Measurements from ENCODE around the gene OR1N1. TPM values are rescaled to one million over a fixed set of nuclear protein-coding genes. Genes with fewer than 3 reads are reported as not detected.

The OR1N1 gene
- total RNA-seq, 1 donor from 2014 or later = not detected

DNA sequence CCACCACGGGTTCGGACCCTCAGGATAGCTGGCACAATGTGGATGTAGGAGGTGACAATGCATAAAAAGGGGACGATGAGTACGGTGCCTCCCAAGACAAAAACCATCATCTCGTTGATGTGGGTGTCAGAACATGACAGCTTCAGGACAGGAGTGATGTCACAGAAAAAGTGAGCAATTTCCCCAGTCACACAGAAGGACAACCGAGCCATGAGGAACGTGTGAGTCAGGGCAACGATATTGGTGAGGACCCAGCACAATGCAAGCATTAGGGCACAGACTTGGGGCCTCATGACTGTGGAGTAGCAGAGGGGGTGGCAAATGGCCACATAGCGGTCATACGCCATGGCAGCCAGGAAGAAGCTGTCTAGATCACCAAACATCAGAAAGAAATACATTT is 491 bp downstream of the OR1N1 start:
- intact Hi-C loops (cut with micrococcal nuclease) = no loop called here
- no peaks in the 10 kb centered on the region for H3K36me3 ChIP-seq
- peaks cover 36% of the 10 kb centered on the region for H3K27me3 ChIP-seq (ENCODE audit: low read depth)
- H3K27ac ChIP-seq (replicated peaks) = no peak overlapping the region
- no peak overlapping the region for H3K4me3 ChIP-seq
- no peaks in the 10 kb centered on the region for H3K4me1 ChIP-seq
- no peak for DNase-seq
- no peaks in the 10 kb centered on the region for H3K9me3 ChIP-seq (replicated peaks)
- no peak for TF ChIP-seq CTCF (IDR thresholded peaks at IDR 0.05; ENCODE audit: borderline replicate concordance)

GRCh38 chr9:122519376-122519775 is 7.7 kb downstream of the OR1N1 start:
- peaks cover 70% of the 10 kb centered on the region for H3K27me3 ChIP-seq (ENCODE audit: low read depth)
- intact Hi-C loops (cut with micrococcal nuclease) = no loop called here
- no peak for TF ChIP-seq CTCF (IDR thresholded peaks at IDR 0.05; ENCODE audit: borderline replicate concordance)

DNA sequence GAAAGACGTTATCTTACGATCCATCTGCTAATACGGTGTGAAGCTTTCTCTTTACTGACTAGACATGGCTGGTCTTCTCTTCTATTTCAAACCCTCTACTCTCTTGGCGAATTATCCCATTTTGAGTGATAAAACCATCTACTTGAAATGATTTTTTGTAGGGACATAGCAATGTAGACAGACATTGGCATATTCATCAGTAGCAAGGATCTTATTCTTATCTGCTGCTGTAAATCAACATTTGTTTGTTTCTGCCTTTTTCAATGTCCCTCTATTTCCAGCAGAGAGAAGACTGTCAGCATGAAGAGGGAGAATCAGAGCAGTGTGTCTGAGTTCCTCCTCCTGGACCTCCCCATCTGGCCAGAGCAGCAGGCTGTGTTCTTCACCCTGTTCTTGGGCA is 8.3 kb downstream of the OR1N1 start, which contains the start of gene OR1J4:
OR1J4 (plus strand) TSS at position 301 of the 400 bp plus-strand sequence; CDS start at position 301, 0 bp downstream.
- Histone ChIP-seq H3K27me3 (ENCODE audit: low read depth) (peaks cover 73% of the 10 kb centered on the region), H3K36me3 (no peaks in the 10 kb centered on the region), H3K4me3 (no peak within 1 kb of the TSS), H3K4me1 (no peaks in the 10 kb centered on the region), H3K9me3 (replicated peaks) (no peaks in the 10 kb centered on the region), H3K27ac (replicated peaks) (no peak within 1 kb of the TSS)
- intact Hi-C loops (cut with micrococcal nuclease) = no loop called here
- no peak for TF ChIP-seq CTCF (IDR thresholded peaks at IDR 0.05; ENCODE audit: borderline replicate concordance)
- no peak for DNase-seq

More at GRCh38 chr9:122519376-122519775, 7.7 kb downstream of the OR1N1 start:
- Histone ChIP-seq H3K4me1 (no peaks in the 10 kb centered on the region), H3K27ac (replicated peaks) (no peak overlapping the region), H3K4me3 (no peak overlapping the region), H3K36me3 (no peaks in the 10 kb centered on the region), H3K9me3 (replicated peaks) (no peaks in the 10 kb centered on the region)
- no peak for DNase-seq

DNA sequence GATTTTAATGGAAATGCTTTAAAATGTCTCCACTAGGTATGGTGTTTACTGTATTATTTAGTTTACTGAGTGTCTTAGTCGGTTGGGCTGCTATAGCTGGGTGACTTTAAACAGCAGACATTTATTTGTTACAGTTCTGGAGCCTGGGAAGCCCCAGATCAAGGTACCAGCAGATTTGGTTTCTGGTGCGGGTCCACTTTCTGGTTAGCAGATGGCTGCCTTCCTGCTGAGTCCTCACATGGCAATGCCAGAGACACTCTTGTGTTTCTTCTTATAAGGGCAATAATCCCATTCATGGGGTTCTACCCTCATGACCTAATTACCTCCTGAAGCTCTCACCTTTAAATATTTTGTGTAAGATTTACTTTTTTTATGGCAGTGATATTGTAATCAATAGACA is 8.9 kb downstream of the OR1N1 start:
- H3K27me3 ChIP-seq (ENCODE audit: low read depth) = peaks cover 72% of the 10 kb centered on the region
- H3K36me3 ChIP-seq = no peaks in the 10 kb centered on the region
- no peaks in the 10 kb centered on the region for H3K9me3 ChIP-seq (replicated peaks)
- H3K27ac ChIP-seq (replicated peaks) = no peak overlapping the region
- H3K4me1 ChIP-seq = no peaks in the 10 kb centered on the region
- TF ChIP-seq CTCF (IDR thresholded peaks at IDR 0.05; ENCODE audit: borderline replicate concordance) = no peak
- intact Hi-C loops (cut with micrococcal nuclease) = no loop called here
- DNase-seq = no peak
- no peak overlapping the region for H3K4me3 ChIP-seq

- TF ChIP-seq CTCF (IDR thresholded peaks at IDR 0.05; ENCODE audit: borderline replicate concordance) = no peak
- H3K27ac ChIP-seq (replicated peaks) = no peak within 1 kb of the TSS
- no peaks in the 10 kb centered on the region for H3K4me1 ChIP-seq
- no peaks in the 10 kb centered on the region for H3K36me3 ChIP-seq
- H3K27me3 ChIP-seq (ENCODE audit: low read depth) = peaks cover 51% of the 10 kb centered on the region
- no peak for DNase-seq
- no peaks in the 10 kb centered on the region for H3K9me3 ChIP-seq (replicated peaks)
- intact Hi-C loops (cut with micrococcal nuclease) = no loop called here
- no peak within 1 kb of the TSS for H3K4me3 ChIP-seq
Measured at GRCh38 chr9:122510502-122510901, 16.6 kb downstream of the OR1N1 start, which contains the start of gene OR1J2. Gene OR1J2, plus strand, starts transcription at chr9:122510802. Its CDS starts 0 bp downstream, at chr9:122510802.

Data from left ventricle myocardium inferior (tissue), 1 donor.